ENCODE measurements around the gene PDZRN3. TPM values are rescaled to one million over a fixed set of nuclear protein-coding genes. Genes with fewer than 3 reads are reported as not detected.

The PDZRN3 gene
- total and polyA plus RNA-seq, 2 donors (not counting 3 experiments of a cell fraction or from before 2014, with no cell fraction given), result not detected

DNA sequence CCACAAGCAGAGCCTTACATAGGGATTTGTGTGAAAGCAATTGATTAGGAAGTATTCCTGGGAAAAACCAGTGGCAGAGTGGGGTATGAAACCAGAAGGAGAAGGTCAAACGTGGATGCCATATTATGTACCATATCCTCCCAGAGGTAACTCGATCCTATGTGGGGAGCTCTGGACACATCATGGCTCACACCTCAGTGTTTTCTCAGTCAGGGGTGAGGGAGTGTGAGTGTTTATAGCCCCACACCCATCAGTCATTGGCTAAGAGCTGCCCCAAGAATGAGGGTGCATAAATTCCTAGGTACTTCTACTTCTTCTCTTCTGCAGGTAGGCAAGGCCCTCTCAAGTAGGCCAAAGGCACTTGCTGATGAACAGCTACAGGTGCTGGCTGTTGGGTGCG, 28.2 kb upstream of the PDZRN3 start:
- POLR2A ChIA-PET, result no interaction called here
- Histone ChIP-seq H3K9me3 (replicated peaks; ENCODE audit: control insufficient read depth, insufficient read depth, low read length) (no peaks in the 10 kb centered on the region), H3K79me2 (ENCODE audit: control insufficient read depth, insufficient read depth, low read length) (no peaks in the 10 kb centered on the region), H3K9ac (replicated peaks; ENCODE audit: extremely low read depth, insufficient read depth, low read length) (no peak overlapping the region), H3K4me1 (ENCODE audit: control insufficient read depth, extremely low read depth, insufficient read depth, low read length) (no peaks in the 10 kb centered on the region), H4K20me1 (replicated peaks; ENCODE audit: control insufficient read depth, extremely low read depth, insufficient read depth, low read length) (no peaks in the 10 kb centered on the region), H3K36me3 (ENCODE audit: control insufficient read depth in 2 of 2, extremely low read depth in 1 of 2, insufficient read depth in 2 of 2, low read length in 2 of 2) (no peaks in the 10 kb centered on the region), H3K4me3 (replicated peaks in 1 of 3; ENCODE audit: insufficient read depth in 1 of 3, low read depth in 1 of 3, low read length in 3 of 3) (no peak overlapping the region), H3K4me2 (ENCODE audit: insufficient read depth, low read length) (no peak overlapping the region), H3K27ac (ENCODE audit: insufficient read depth, low read depth, low read length) (no peak overlapping the region), H3K9me1 (replicated peaks; ENCODE audit: control insufficient read depth, extremely low read depth, insufficient read depth, low read length) (no peaks in the 10 kb centered on the region), H3K27me3 (ENCODE audit: control insufficient read depth in 2 of 2, insufficient read depth in 2 of 2, low read length in 2 of 2) (no peaks in the 10 kb centered on the region), H2AFZ (ENCODE audit: low read depth, low read length) (no peak overlapping the region)
- no peak for DNase-seq (ENCODE audit: low read depth, low spot score)
- CTCF ChIA-PET, result no interaction called here
- intact Hi-C loops (cut with micrococcal nuclease) (no loop called here), dilution Hi-C loops (cut with MboI; ENCODE audit: extremely low pct_ligation_motif_present, low sequenced_read_pairs) (no loop called here)
- no TSS peak for BruUV-seq (replicated peaks)
- TF ChIP-seq POLR2AphosphoS5 (IDR thresholded peaks at IDR 0.05; ENCODE audit: insufficient read depth, low read depth, low read length) (no peak), JUN (IDR thresholded peaks at IDR 0.05; ENCODE audit: borderline replicate concordance, insufficient read depth, insufficient read length, low read depth) (no peak), MYC (IDR thresholded peaks at IDR 0.05; ENCODE audit: low read depth, low read length) (no peak), EZH2 (IDR thresholded peaks at IDR 0.05; ENCODE audit: borderline replicate concordance, low read depth, low read length, severe bottlenecking) (no peak), FOS (IDR thresholded peaks at IDR 0.05; ENCODE audit: borderline replicate concordance, insufficient read depth, low read length) (no peak), POLR2A (IDR thresholded peaks at IDR 0.05; ENCODE audit: low read depth, low read length) (no peak), GATA2 (IDR thresholded peaks at IDR 0.05; ENCODE audit: insufficient read depth, insufficient read length, low read depth, low read length) (no peak)
- TF ChIP-seq, protein P1, sequence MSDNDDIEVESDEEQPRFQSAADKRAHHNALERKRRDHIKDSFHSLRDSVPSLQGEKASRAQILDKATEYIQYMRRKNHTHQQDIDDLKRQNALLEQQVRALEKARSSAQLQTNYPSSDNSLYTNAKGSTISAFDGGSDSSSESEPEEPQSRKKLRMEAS (IDR thresholded peaks at IDR 0.05; ENCODE audit: insufficient read depth, insufficient read length), result no peak
- TF ChIP-seq, protein P2, sequence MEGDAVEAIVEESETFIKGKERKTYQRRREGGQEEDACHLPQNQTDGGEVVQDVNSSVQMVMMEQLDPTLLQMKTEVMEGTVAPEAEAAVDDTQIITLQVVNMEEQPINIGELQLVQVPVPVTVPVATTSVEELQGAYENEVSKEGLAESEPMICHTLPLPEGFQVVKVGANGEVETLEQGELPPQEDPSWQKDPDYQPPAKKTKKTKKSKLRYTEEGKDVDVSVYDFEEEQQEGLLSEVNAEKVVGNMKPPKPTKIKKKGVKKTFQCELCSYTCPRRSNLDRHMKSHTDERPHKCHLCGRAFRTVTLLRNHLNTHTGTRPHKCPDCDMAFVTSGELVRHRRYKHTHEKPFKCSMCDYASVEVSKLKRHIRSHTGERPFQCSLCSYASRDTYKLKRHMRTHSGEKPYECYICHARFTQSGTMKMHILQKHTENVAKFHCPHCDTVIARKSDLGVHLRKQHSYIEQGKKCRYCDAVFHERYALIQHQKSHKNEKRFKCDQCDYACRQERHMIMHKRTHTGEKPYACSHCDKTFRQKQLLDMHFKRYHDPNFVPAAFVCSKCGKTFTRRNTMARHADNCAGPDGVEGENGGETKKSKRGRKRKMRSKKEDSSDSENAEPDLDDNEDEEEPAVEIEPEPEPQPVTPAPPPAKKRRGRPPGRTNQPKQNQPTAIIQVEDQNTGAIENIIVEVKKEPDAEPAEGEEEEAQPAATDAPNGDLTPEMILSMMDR (IDR thresholded peaks at IDR 0.05; ENCODE audit: extremely low read depth in 1 of 2, insufficient read depth in 1 of 2, low read depth in 1 of 2, low read length in 2 of 2), result no peak
- FAIRE-seq, result no peak
